Uterus (tissue), 2 donors: ENCODE results near the gene SLC25A26.

Source experiments
- POLR2A ChIP-seq, 2 donors: fragments of 450-650 bp; IDR thresholded peaks; one replicate each; pipeline ENCODE4 v1.6.1; 2016; ENCODE audit warnings: antibody characterized with exemption in 2 of 2, mild to moderate bottlenecking in 1 of 2, moderate library complexity in 1 of 2
- TF ChIP-seq, protein P1 (sequence below), 4 experiments: fragments of 200-600 bp in 2 of 4; fragments of 450-650 bp in 2 of 4; sonication (generic) in 2 of 4; IDR thresholded peaks; one replicate each; pipeline ENCODE4 v1.5.1; 2016 to 2019; ENCODE audit warnings: antibody characterized with exemption in 4 of 4, mild to moderate bottlenecking in 2 of 4, moderate library complexity in 1 of 4

GRCh38 chr3:66394753-66395249, 174.0 kb downstream of the SLC25A26 start:
- TF ChIP-seq, protein P1, sequence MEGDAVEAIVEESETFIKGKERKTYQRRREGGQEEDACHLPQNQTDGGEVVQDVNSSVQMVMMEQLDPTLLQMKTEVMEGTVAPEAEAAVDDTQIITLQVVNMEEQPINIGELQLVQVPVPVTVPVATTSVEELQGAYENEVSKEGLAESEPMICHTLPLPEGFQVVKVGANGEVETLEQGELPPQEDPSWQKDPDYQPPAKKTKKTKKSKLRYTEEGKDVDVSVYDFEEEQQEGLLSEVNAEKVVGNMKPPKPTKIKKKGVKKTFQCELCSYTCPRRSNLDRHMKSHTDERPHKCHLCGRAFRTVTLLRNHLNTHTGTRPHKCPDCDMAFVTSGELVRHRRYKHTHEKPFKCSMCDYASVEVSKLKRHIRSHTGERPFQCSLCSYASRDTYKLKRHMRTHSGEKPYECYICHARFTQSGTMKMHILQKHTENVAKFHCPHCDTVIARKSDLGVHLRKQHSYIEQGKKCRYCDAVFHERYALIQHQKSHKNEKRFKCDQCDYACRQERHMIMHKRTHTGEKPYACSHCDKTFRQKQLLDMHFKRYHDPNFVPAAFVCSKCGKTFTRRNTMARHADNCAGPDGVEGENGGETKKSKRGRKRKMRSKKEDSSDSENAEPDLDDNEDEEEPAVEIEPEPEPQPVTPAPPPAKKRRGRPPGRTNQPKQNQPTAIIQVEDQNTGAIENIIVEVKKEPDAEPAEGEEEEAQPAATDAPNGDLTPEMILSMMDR (IDR thresholded peaks at IDR 0.05): no peak
- TF ChIP-seq POLR2A (IDR thresholded peaks at IDR 0.05): no peak
